K562 (cell line): ENCODE results near the gene LOC101059915.

Source experiments
- ATAC-seq: fragments of 200-7000 bp; cut with Tn5 transposase; 3 replicates; pipeline ENCODE4 v1.9.1; 2020; ENCODE audit warnings: moderate library complexity
- BruUV-seq: library from RNA; stranded (reverse); fragments of 400-500 nt; replicated peaks from 2 replicates; lab custom pipeline; 2021; lab: Mats Ljungman, UMichigan
- CTCF ChIA-PET: fragments of 300-600 bp; formaldehyde crosslinking; extraction: SDS; loops from one replicate; lab custom pipeline; 2021; ENCODE audit warnings: low intra/inter-chr PET ratio; lab: Yijun Ruan, JAX
- POLR2A ChIA-PET: fragments of 300-600, 350-650 bp; sonication (Branson Sonifier 250); formaldehyde crosslinking; extraction: SDS; loops from one replicate; lab custom pipeline; 2021; ENCODE audit warnings: antibody characterized with exemption, inconsistent platforms; lab: Yijun Ruan, JAX
- DNase-seq, 4 experiments: peaks; one replicate each; pipeline versions ENCODE4 v3.0.0 to v3.0.0-alpha.2; 2011 to 2018; ENCODE audit warnings: low spot score in 3 of 4, mixed read lengths in 3 of 4; ENCODE audit errors: extremely low read depth in 1 of 4
- FAIRE-seq: peaks from 2 replicates; lab custom pipeline; 2011; peaks lifted over from hg19 to GRCh38; lab: Jason Lieb, UNC
- H2AFZ ChIP-seq: 2 replicates; pipeline ENCODE4 v1.6.0; 2011; ENCODE audit warnings: low read depth, low read length, control low read depth, inconsistent platforms
- H3K27ac ChIP-seq: fragments of 200-600 bp; 3 replicates; pipeline ENCODE4 v1.8.0; 2011; ENCODE audit warnings: low read depth, mild to moderate bottlenecking, control low read depth, inconsistent platforms, low read length, moderate library complexity, mixed read lengths; ENCODE audit errors: extremely low read depth
- H3K27me3 ChIP-seq, 2 experiments: fragments of 300-600 bp in 1 of 2; 2 replicates in 1 of 2; 3 replicates in 1 of 2; pipeline versions ENCODE4 v1.6.0 to v1.8.0; 2011; ENCODE audit warnings: inconsistent platforms in 2 of 2, low read length in 2 of 2, mild to moderate bottlenecking in 1 of 2, mixed read lengths in 1 of 2, moderate library complexity in 1 of 2; ENCODE audit not compliant: control insufficient read depth in 2 of 2, insufficient read depth in 2 of 2
- H3K36me3 ChIP-seq: fragments of 300-600 bp; 3 replicates; pipeline ENCODE4 v1.8.0; 2011; ENCODE audit warnings: mild to moderate bottlenecking, low read length, inconsistent platforms; ENCODE audit not compliant: control insufficient read depth, insufficient read depth
- H3K4me1 ChIP-seq, 2 experiments: fragments of 200-600 bp in 1 of 2; replicated peaks in 1 of 2; 2 replicates in 1 of 2; 3 replicates in 1 of 2; pipeline versions ENCODE4 v1.5.1 to v1.8.0; 2011; ENCODE audit warnings: inconsistent platforms in 2 of 2, low read length in 2 of 2, mild to moderate bottlenecking in 1 of 2, mixed read lengths in 1 of 2, moderate library complexity in 1 of 2; ENCODE audit not compliant: control insufficient read depth in 2 of 2, insufficient read depth in 2 of 2
- H3K4me2 ChIP-seq: 2 replicates; pipeline ENCODE4 v1.6.1; 2011; ENCODE audit warnings: low read length, control low read depth, inconsistent platforms, mixed read lengths; ENCODE audit not compliant: insufficient read depth
- H3K4me3 ChIP-seq: fragments of 200-600 bp; sonication (generic), shearing (Covaris generic); 2 replicates; pipeline ENCODE4 v1.5.1; 2016; ENCODE audit warnings: control low read depth, inconsistent platforms
- H3K79me2 ChIP-seq: fragments of 200-600 bp; 3 replicates; pipeline ENCODE4 v1.8.0; 2011; ENCODE audit warnings: low read length, inconsistent platforms; ENCODE audit not compliant: control insufficient read depth, insufficient read depth
- H3K9ac ChIP-seq, 2 experiments: 2 replicates each; pipeline versions ENCODE4 v1.6.0 to v1.6.1; 2011; ENCODE audit warnings: low read depth in 2 of 2, low read length in 2 of 2, control low read depth in 1 of 2, inconsistent platforms in 1 of 2, mild to moderate bottlenecking in 1 of 2, mixed read lengths in 1 of 2; ENCODE audit not compliant: insufficient read depth in 1 of 2
- H3K9me1 ChIP-seq: one replicate; pipeline ENCODE4 v1.6.0; 2011; ENCODE audit warnings: inconsistent platforms, mild to moderate bottlenecking, low read length, moderate library complexity; ENCODE audit not compliant: control insufficient read depth, insufficient read depth
- H3K9me3 ChIP-seq: replicated peaks from 2 replicates; pipeline ENCODE4 v1.5.1; 2011; ENCODE audit warnings: low read depth, low read length, inconsistent platforms; ENCODE audit not compliant: control insufficient read depth, insufficient read depth
- H4K20me1 ChIP-seq: replicated peaks from 2 replicates; pipeline ENCODE4 v1.6.1; 2011; ENCODE audit warnings: low read length, inconsistent platforms, mixed read lengths; ENCODE audit not compliant: control insufficient read depth, insufficient read depth
- ETS1 ChIP-seq: conservative IDR thresholded peaks from 2 replicates; pipeline ENCODE4 v1.6.1; 2011; ENCODE audit warnings: low read depth, mild to moderate bottlenecking, low read length; ENCODE audit not compliant: control insufficient read depth
- FOXA3 ChIP-seq, 2 experiments: fragments of 450-650 bp in 1 of 2; sonication (generic) in 1 of 2; formaldehyde crosslinking; IDR thresholded peaks in 1 of 2; conservative IDR thresholded peaks in 1 of 2; 2 replicates each; pipeline versions ENCODE4 v1.4.0 to v1.8.0; 2020 to 2022; ENCODE audit warnings: mild to moderate bottlenecking in 2 of 2, missing genetic modification reagents in 1 of 2
- FOXJ2 ChIP-seq: fragments of 200-800 bp; sonication (Bioruptor generic); IDR thresholded peaks from 2 replicates; pipeline ENCODE4 v1.6.1; 2016; ENCODE audit warnings: missing genetic modification characterization, missing compliant biosample characterization
- HMGXB4 ChIP-seq: sonication (generic); formaldehyde crosslinking; IDR thresholded peaks from 2 replicates; pipeline ENCODE4 v1.8.1; 2023; ENCODE audit warnings: mild to moderate bottlenecking, missing genetic modification reagents
- NONO ChIP-seq, 2 experiments: fragments of 200-400 bp in 1 of 2; fragments of 450-650 bp in 1 of 2; formaldehyde crosslinking in 1 of 2; IDR thresholded peaks; 2 replicates each; pipeline ENCODE4 v1.6.1; 2017; ENCODE audit warnings: low read depth in 2 of 2, mild to moderate bottlenecking in 2 of 2, moderate library complexity in 2 of 2, low read length in 1 of 2
- PHF8 ChIP-seq: fragments of 200-600 bp; sonication (generic); IDR thresholded peaks from 2 replicates; pipeline ENCODE4 v1.6.1; 2012; ENCODE audit warnings: mixed run types, mild to moderate bottlenecking, inconsistent platforms, low read length, moderate library complexity, borderline replicate concordance
- POLR2G ChIP-seq: fragments of 200-400 bp; formaldehyde crosslinking; IDR thresholded peaks from 2 replicates; pipeline ENCODE4 v1.6.1; 2017; ENCODE audit warnings: low read depth, mild to moderate bottlenecking, antibody characterized with exemption, low read length, moderate library complexity
- RBFOX2 ChIP-seq: fragments of 200-400 bp; formaldehyde crosslinking; IDR thresholded peaks from 2 replicates; pipeline ENCODE4 v1.6.1; 2017; ENCODE audit warnings: low read depth, mild to moderate bottlenecking, low read length, moderate library complexity
- YY1 ChIP-seq, 3 experiments: IDR thresholded peaks; 2 replicates each; pipeline ENCODE4 v1.6.1; 2011; ENCODE audit warnings: low read length in 2 of 3, mild to moderate bottlenecking in 2 of 3, moderate library complexity in 2 of 3, borderline replicate concordance in 1 of 3, control low read depth in 1 of 3, low read depth in 1 of 3; ENCODE audit not compliant: insufficient read depth in 3 of 3, insufficient replicate concordance in 2 of 3, control insufficient read depth in 1 of 3, insufficient read length in 1 of 3; ENCODE audit errors: extremely low read depth in 1 of 3
- ZNF23 ChIP-seq: fragments of 250-450 bp; sonication (Bioruptor Pico); IDR thresholded peaks from 2 replicates; pipeline ENCODE4 v1.4.0; 2020; ENCODE audit warnings: mild to moderate bottlenecking
- ZNF316 ChIP-seq: fragments of 450-650 bp; IDR thresholded peaks from 2 replicates; pipeline ENCODE4 v1.6.1; 2016
- ZNF449 ChIP-seq: fragments of 250-450 bp; sonication (Bioruptor Pico); IDR thresholded peaks from 2 replicates; pipeline ENCODE4 v1.8.0; 2022; ENCODE audit warnings: moderate library complexity, mild to moderate bottlenecking, inconsistent platforms
- WGBS: fragments of 100-300 bp; shearing (Covaris generic); methylation state at CpG from one replicate; pipeline ENCODE4 v1.1.6; 2016; ENCODE audit warnings: low coverage, mixed read lengths; ENCODE audit not compliant: insufficient coverage; ENCODE audit errors: missing lambda C conversion rate; 5-methylcytosine and 5-hydroxymethylcytosine counted together
- in situ Hi-C: fragments of 300-500 bp; cut with MboI; formaldehyde crosslinking; loops from 4 replicates; pipeline ENCODE4 v1.15.0; 2018; ENCODE audit warnings: inconsistent platforms, mixed read lengths
- intact Hi-C: fragments of 100-400 bp; cut with micrococcal nuclease; formaldehyde crosslinking; loops from 2 replicates; pipeline ENCODE4 v1.14.2; 2022
- TF ChIP-seq, protein P1 (sequence below): fragments of 250-450 bp; sonication (Bioruptor Pico); IDR thresholded peaks from 2 replicates; pipeline ENCODE4 v1.8.0; 2021; ENCODE audit warnings: mild to moderate bottlenecking, moderate library complexity

Gene LOC101059915

DNA sequence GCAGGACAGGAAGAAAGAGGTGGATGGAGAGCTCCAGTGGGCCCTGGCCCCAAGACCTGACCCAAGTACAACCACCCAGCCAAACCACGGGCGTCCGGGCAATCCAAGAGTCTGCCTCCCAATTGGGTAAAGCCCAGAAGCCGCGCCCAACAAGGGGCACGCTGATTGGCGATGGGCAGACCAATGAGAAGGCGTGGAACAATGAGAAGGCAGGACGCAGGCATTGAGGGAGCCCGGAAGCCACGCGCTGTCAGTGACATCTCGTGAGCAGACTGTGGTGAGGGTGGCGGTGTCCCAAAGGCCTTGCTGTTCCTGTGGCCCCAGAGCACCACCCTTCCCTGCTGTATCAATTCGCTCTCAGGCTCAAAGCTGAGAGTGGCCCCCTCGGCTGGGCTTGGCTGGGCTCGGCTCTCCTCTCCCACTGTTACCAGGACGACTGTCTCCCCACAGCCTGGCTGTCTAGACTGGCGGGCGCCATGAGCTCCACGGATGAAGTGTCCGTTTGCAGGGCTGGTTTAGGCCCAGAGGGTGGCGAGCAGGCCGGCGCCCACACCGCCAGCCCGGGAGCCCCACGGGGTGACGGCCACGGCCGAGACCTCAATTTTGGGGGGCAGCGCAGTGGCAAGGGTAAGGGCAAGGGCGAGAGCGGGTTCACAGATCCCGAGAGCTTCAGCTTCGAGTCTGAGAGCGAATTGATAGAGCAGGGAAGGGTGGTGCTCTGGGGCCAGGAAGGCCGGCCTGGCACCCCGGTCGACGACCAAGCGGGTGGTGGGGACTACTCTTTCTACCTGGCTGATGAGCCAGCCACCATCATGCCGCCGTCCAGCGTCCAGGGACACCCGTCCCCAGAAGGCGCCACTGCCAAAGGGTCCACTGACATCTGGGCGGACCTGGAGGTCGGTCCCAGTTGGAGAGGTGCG lies at the start of gene LOC101059915:
LOC101059915 (plus strand) TSS at position 219 of the 920 bp plus-strand sequence.
- in situ Hi-C loops = loop anchor here (25.0 kb wide), 1 partner anchor 195 kb away; no protein-coding TSS in a partner anchor
- CTCF ChIA-PET = no interaction called here
- TF ChIP-seq ZNF316 (no peak), PHF8 (0 out of 2 replicates have a peak, but pooled peaks have one; percentile 18), ETS1 (no peak), FOXA3 (CRISPR knock-in tag; conservative IDR thresholded peaks at IDR 0.05 in 1 of 2, IDR thresholded peaks at IDR 0.05 in 1 of 2) (no peak), POLR2G (peak; percentile 19; the same call in 1 of the 2 replicates), YY1 (IDR thresholded peaks at IDR 0.05; ENCODE audit: borderline replicate concordance in 1 of 3, control insufficient read depth in 1 of 3, extremely low read depth in 1 of 3, insufficient read depth in 3 of 3, insufficient read length in 1 of 3, insufficient replicate concordance in 2 of 3, low read depth in 1 of 3, low read length in 2 of 3) (no peak), ZNF449 (CRISPR knock-in tag) (no peak), HMGXB4 (CRISPR knock-in tag) (no peak), NONO (IDR thresholded peaks at IDR 0.05; ENCODE audit: low read depth in 2 of 2, low read length in 1 of 2) (no peak), RBFOX2 (peak; percentile 23; the same call in 1 of the 2 replicates), FOXJ2 (tag) (no peak), ZNF23 (CRISPR knock-in tag) (no peak)
- TF ChIP-seq, protein P1, sequence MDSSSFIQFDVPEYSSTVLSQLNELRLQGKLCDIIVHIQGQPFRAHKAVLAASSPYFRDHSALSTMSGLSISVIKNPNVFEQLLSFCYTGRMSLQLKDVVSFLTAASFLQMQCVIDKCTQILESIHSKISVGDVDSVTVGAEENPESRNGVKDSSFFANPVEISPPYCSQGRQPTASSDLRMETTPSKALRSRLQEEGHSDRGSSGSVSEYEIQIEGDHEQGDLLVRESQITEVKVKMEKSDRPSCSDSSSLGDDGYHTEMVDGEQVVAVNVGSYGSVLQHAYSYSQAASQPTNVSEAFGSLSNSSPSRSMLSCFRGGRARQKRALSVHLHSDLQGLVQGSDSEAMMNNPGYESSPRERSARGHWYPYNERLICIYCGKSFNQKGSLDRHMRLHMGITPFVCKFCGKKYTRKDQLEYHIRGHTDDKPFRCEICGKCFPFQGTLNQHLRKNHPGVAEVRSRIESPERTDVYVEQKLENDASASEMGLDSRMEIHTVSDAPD (CRISPR knock-in tag) = no peak

More for the DNA sequence above, at the start of gene LOC101059915:
- H3K9me3 ChIP-seq = no peaks in the 10 kb centered on the region
- intact Hi-C loops = no loop called here
- 28% methylated on average over 17 of the region's 50 CpGs for WGBS
- no peaks in the 10 kb centered on the region for H3K79me2 ChIP-seq
- no peaks in the 10 kb centered on the region for H3K9me1 ChIP-seq
- no peak within 1 kb of the TSS for H3K4me2 ChIP-seq
- H3K4me3 ChIP-seq = no peak within 1 kb of the TSS
- no peak for FAIRE-seq
- H3K4me1 ChIP-seq = peaks cover 0 to 16% of the 10 kb centered on the region in 2 experiments; a peak in 3 of 5 replicates
- peak in 3 of 4 experiments; percentile 13 to 33 (median 14) for DNase-seq
- no TSS peak for BruUV-seq
- no peaks in the 10 kb centered on the region for H4K20me1 ChIP-seq
- peak; percentile 11; the same call in 1 of the 3 replicates for ATAC-seq
- no peaks in the 10 kb centered on the region for H3K36me3 ChIP-seq
- H2AFZ ChIP-seq = no peak within 1 kb of the TSS
- H3K9ac ChIP-seq = no peak within 1 kb of the TSS; a peak in 1 of 4 replicates
- H3K27ac ChIP-seq = no peak within 1 kb of the TSS
- POLR2A ChIA-PET = no interaction called here
- H3K27me3 ChIP-seq = peaks cover 0 to 26% of the 10 kb centered on the region in 2 experiments; a peak in 2 of 5 replicates
